HUDEP-2 (cell line): ENCODE measurements around the gene TMEM270.
"Not testable (repeated sequence)": the region's sequence is repeated elsewhere in the genome, so short reads cannot be mapped to it uniquely, and the experiment has no call there.

Experiments used
- DNase-seq, 76 experiments: peaks; one replicate each; lab custom pipeline; 2025; ENCODE audit not compliant: unreplicated experiment in 76 of 76; lab: John Stamatoyannopoulos, UW

The TMEM270 gene

GRCh38 chr7:73882047-73882402 is 21.1 kb downstream of the TMEM270 start:
- no peak for DNase-seq

DNA sequence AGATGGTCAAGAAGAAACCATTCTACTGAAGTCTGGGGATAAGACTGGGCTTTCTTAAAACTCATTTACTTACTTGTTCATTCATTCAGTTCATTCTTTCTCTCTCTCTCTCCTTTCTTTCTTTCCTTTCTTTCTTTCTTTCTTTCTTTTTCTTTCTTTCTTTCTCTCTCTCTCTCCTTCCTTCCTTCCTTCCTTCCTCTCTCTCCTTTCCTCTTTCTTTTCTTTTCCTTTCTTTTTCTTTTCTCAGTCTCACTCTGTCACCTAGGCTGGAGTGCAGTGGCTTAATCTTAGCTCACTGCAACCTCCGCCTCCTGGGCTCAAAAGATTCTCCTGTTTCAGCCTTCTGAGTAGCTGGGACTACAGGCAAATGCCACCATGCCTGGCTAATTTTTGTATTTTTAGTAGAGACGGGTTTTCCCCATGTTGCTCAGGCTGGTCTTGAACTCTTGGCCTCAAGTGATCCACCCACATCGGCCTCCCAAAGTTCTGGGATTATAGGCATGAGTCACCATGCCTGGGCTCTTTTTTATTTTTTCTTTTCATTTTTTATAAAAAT is 24.0 kb downstream of the TMEM270 start:
- not testable (repeated sequence) for DNase-seq

GRCh38 chr7:73885433-73885974 is 24.5 kb downstream of the TMEM270 start:
- peak in 2 of 76 experiments; percentile 22 to 40 for DNase-seq

DNA sequence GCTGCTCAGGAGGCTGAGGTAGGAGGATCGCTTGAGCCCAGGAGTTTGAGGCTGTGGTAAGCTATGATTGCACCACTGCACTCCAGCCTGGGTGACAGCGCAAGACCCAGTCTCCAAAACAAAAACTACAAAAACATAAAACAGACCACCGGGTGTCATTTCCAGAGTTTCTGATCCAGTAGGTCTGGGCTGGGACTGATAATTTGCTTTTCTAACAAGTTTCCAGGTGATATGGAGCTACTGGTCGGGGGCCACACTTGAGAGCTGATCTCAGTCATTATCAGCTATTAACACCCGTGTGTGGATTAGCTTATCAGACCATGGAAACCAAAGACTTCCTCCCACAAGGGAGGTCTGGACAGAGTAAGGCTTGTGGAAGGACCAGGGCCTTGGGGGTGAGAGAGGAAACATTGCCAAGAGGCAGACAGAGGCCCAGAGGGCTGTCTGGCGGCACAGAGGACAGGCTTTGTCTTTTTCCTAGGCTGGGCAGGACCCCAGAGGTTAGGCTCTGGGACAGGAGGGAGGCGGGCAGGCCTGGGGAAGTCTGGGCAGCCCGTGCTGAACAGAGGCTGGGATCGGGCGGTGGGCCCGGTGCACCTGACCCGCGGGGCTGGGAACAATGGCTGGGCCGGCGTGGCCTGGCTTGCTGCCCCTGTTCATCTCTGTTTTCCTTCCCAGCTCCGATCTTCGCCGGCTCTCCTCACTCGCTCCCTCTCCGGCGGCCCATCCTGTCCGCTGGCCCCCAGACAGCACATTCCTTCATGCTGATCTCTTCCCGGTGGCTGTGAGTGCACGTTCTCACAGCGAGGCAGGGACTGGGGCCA is 25.2 kb downstream of the TMEM270 start:
- DNase-seq, result peak in 75 of 76 experiments; percentile 56 to 99 (median 87)

- no peak for DNase-seq
These were observed 26.8 kb downstream of the TMEM270 start for GRCh38 chr7:73887762-73888161.

GRCh38 chr7:73888959-73889358 is 28.0 kb downstream of the TMEM270 start:
- peak in 19 of 76 experiments; percentile 4 to 59 (median 33) for DNase-seq

DNA sequence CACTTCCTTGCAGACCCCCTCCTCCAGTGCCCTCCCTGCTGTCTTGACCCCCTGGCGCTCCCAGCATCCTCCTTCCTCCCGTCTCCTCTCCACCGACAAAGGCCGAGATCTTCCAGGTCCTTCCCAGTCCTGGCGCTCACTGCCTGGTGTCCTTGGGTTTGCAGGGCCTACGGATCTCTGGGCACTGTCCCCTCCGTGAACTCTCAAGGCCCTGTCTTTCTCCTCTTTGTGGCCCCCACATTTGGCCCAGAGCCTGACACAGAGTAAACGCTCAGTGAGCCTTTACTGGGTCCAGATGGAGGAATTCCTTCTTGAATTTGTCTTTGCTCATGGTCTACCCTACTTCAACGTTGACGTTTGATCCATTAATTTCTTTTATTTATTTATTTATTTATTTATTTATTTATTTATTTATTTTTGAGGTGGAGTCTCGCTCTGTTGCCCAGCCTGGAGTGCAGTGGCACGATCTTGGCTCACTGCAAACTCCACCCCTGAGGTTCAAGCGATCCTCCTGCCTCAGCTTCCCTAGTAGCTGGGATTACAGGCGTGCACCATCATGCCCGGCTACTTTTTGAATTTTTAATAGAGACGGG is 29.7 kb downstream of the TMEM270 start:
- DNase-seq, result no peak

DNA sequence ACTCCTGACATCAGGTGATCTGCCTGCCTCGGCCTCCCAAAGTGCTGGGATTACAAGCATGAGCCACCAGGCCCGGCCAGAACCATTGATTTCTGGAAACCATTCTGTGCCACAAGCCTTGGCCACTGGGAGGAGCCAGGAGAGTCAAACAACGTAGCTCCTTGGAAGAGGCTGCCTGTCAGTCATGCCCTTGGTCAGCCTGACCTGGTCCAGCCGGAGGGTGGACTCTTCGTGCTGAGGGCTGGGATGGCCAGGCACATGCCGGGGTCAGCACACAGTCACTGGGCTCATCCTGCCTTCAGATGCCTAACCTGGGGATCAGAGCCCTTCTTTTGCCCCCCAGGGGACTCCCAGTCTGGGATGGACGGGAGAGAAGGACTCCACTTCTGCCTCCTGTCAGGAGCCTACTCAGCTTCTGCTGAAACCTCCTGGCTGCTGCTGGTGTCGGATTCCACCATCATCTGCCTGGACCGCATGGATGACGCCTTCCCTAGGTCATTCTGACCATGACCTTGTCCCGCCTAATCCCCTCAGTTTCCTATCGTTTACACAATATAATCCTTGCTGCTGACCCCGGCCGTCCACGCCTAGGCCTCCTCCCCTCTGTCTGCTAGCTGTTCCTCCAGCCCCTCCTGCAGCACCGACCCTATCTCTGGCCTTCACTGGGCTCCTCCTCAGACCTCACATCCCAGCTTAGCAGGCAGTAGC is 30.4 kb downstream of the TMEM270 start:
- peak in 2 of 76 experiments; percentile 8 to 16 for DNase-seq

- DNase-seq, result peak in 23 of 76 experiments; percentile 5 to 44 (median 19)
These were observed 31.3 kb downstream of the TMEM270 start for GRCh38 chr7:73892003-73892999.

DNA sequence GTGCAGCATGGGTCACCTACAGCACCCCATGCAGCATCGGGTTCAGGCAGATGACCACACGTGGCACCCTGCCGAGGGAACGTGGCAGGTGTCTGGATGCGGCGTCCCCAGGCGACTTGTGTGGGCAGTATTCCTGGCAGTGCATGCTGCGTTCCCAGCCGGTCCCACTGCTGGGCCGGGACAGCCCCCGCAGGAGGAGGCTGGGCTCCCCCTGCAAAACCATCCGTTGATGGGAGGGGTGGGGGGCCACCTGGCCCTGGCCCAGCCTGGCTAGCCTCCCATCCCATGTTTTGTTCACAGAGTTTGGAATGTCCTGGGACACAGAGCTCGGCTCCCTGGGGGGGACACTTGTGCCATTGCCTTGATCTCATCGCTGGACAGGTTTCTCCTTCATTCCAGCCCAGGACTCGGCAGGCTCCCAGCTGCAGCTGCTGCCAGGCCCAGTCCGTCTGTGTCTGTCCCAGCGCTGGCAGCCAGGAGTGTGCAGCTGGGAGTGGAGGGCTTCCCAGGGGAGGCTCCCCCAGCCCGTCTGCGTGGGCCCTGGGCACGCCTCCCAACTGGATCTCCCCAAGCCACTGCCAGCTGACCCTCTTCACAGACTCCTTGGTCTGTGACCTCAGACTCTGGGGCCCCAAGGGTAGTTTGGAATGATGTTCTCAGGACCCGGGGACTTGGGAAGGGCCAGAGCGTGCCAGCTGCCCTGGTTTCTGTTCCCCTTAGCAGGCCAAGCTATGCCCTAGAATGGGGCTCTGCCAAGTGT is 32.6 kb downstream of the TMEM270 start:
- no peak for DNase-seq

DNA sequence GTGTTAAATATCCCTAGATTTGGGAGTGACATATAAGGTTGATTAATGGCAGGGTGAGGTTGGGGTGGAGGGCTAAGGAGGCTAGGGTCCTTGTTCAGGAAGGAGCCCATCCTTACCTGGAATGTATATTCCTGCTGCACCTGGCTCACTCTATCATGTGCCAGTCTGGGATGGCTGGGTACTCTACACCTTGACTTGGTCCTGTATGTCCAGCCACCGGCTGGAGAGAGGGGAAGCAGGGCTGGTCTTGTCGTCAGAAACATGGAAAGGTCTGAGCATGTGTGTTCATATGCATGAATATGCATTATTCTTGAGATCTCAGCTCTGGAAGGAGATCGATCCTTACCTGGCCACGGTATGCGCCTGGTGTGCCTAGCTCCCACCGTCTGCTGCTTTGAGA is 33.2 kb downstream of the TMEM270 start:
- DNase-seq, result no peak

DNA sequence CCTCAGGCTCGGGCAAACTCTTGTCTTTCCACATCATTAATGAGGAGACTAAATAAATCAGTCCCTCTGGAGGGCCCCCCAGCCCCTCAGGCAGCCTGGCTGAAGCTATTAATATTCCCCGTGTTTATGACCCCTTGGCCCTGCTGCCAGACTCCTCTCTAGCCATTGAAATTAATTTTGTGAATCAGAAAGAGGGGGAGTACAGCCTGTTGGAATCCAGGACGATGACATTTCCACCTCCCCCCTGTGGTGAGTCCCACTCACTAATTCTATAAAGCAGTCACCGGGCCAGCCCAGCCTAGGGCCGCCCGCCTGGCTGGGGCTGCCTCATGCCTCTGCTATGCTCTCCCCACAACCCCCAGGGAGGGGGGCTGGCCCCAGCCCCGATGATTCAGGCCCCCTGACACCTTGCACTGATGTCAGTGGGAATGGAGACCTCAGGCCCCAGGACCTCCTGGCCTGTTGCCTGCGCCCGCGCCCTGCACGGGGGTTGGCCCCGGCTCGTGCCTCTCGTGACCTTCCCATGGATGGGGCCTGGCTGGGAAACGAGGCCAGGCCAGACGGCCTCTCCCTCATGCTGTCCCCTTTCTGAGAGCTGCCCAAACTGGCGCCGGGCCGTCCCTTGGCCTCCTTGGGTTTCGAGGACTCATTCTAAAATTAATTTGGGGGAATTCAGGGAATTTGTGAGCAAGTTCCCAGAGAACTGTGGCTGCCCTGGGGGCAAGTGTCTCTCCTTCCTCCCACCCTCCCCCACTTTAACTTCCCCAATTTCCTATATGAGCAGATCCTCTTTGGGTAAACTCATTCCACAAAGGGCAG is 34.0 kb downstream of the TMEM270 start:
- DNase-seq, result no peak

DNA sequence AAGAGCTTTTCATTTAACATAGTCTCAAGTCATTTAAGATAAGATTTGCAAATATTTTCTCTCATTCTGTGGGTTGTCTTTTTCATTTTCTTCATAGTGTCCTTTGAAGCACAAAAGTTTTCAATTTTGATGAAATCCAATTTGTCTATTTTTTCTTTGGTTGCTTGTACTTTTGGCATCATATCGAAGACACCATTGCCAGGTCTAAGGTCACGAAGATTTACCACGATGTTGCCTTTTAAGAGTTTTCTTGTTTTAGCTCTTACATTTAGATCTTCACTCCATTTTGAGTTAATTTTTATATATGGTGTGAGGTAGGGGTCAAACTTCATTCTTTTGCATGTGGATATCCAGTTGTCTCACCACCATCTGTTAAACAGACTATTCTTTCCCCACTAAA is 34.7 kb downstream of the TMEM270 start:
- DNase-seq, result no peak

DNA sequence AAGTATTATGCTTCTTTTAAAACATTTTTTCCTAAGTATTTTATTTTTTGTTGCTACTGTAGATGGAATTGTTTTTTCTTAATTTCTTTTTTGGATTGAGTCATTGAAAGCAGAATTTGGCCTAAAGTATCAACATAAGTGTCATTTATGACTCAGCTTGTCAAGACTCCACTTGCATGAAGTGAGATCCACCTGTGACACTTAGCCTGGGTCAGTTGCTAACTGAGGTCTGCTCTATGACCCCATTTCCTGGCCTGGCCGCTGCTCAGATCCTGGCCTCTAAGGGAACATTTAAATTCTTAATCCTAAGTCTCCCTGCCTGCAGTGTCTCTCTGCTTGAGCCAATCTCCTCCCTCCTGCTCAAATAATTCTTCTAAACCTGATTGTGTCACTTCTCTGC is 35.5 kb downstream of the TMEM270 start:
- DNase-seq, result no peak

- DNase-seq, result no peak
These were observed 38.8 kb downstream of the TMEM270 start for GRCh38 chr7:73899731-73900142.

- no peak for DNase-seq
These were observed 39.3 kb downstream of the TMEM270 start for GRCh38 chr7:73900286-73900685.

GRCh38 chr7:73901231-73901822 is 40.4 kb downstream of the TMEM270 start:
- DNase-seq, result no peak
